Melanocyte of skin (primary cell): ENCODE data around the gene POLE2. TPM values are rescaled to one million over a fixed set of nuclear protein-coding genes. Genes with fewer than 3 reads are reported as not detected.

Source experiments
- small RNA-seq, 2 donors: library from RNA; depleted of rRNA; stranded (forward); fragments of <200 nt; gene quantifications; one replicate each; pipeline ENCODE3, GENCODE V24; 2012
- total RNA-seq, 2 donors: library from RNA; depleted of rRNA; stranded (reverse); fragments of >200 nt; gene quantifications; 2 replicates each; pipeline ENCODE4 v1.2.3, GENCODE V29; 2012

POLE2 gene
- total RNA-seq: 10 to 100 TPM in 1 of 2 donors, 1 to 10 TPM in 1; 9.3 to 28.6 TPM

GRCh38 chr14:49687942-49688700, at the start of gene POLE2:
TSS of gene POLE2 (minus strand) at chr14:49688214. CDS start at chr14:49688203, 11 bp downstream.

DNA sequence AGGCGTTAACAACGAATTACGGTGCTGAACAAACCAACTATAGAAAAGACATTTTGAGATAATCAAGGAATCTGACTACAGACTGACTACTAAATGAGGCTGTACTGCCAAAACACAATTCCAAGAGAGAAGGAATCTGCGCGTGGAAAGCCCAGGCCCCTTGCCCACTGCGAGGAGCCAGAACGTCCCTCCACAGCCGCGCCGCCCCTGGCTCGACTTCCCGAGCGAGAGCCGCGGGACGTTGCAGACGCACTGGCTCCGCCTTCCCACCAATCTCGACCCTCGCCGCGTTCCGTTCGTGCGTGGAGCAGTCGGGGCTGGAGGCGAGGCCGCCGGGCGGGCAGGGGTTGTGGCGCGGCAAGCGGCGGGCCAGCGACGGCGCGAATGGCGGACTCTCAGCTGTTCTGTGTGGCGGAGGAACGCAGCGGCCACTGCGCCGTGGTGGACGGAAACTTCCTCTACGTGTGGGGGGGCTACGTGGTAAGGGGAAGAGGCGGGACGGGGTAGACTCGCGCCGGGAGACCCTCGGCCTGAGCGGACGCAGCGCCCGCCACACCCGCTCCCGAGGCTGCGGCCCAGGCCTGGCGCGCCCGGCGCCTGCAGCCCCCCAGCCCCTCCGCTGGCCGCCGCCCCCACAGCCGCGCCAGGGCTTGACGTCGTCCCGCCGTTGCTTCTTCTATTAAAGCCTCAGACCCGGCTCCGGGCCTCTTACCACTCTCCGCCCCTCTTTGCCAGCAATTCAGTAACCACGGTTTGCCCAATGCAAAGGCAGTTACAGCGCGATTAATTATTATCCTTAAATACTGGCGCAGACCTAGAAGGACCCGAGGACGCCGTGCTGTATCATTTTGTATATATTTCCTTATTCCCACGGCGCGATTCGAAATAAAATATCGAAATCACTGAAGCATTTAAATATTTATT, 5.1 kb upstream of the POLE2 start, which contains the start of gene KLHDC1:
KLHDC1 (plus strand) TSS at position 310 of the 924 bp plus-strand sequence; CDS start at position 385, 75 bp downstream.

DNA sequence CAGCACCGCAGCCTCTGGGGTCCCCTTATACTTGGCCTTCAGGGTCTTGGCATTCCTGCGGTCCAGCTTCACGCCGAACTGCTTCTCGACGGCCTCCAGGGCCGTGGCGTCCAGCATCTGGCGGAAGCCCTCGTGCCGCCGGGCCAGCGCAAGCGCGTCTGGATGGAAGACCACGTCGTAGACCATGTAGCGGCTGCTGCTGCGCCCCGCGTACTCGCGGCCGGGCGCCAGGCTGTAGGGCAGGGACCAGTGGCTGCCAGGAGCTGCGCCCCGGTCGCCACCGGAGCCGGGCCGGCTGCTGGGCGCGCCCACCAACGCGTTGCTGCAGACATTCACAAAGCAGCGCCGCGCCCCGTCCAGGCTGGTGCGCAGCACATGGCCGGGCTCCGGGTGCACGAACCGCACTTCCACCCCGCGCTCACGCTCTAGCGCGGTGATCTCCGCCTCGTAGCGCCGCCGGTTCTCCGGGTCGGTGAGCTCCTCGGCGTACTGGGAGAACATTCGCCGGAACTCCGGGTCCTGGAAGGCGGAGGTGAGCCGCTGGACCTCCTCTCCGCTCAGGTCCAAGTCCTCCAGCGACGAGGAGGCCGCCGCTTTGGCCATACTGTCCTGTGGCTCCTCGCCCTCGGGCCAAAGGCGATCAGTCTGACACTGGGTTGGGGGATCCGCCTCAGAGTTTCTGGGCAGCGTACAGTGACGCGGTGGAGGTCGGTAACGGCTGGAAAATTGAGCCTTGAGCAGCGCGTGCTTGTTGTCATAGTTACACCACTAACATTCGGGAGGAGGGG, 53.3 kb downstream of the POLE2 start, which contains the start of gene DNAAF2:
DNAAF2 (minus strand) TSS at position 698 of the 788 bp plus-strand sequence; CDS start at position 603, 95 bp downstream.

GRCh38 chr14:49620182-49621113, 67.6 kb downstream of the POLE2 start, which contains the start of the genes MGAT2 and RPL36AL:
TSS of gene MGAT2 (plus strand) at chr14:49620799. CDS start at chr14:49621269, 470 bp downstream.
TSS of gene RPL36AL (minus strand) at chr14:49620626. CDS start at chr14:49619104, 1,522 bp downstream.

GRCh38 chr14:49598485-49599300, 89.3 kb downstream of the POLE2 start, which contains the start of gene LRR1:
TSS of gene LRR1 (plus strand) at chr14:49598940. CDS start at chr14:49599021, 81 bp downstream.

Small RNAs within 50 kb of the gene (small RNA-seq; reads per million reads assigned to genes)
- 0 reads per million in 2 donors for gene AL139099.3
- 0 reads per million in 2 donors for gene RNU6ATAC30P

Other genes with a start within 250 kb of the POLE2 start
- gene RPS29, start 101.8 kb downstream of the POLE2 start, total RNA-seq: 1,000 to 10,000 TPM; 2,035 to 2,363 TPM
- gene LRR1, start 89.3 kb downstream of the POLE2 start, total RNA-seq: 10 to 100 TPM; 21.0 to 42.0 TPM
- gene RPL36AL, start 67.6 kb downstream of the POLE2 start, total RNA-seq: 100 to 1,000 TPM; 156 to 240 TPM
- gene MGAT2, start 67.4 kb downstream of the POLE2 start, total RNA-seq: 10 to 100 TPM; 45.4 to 46.0 TPM
- 10 to 100 TPM in 1 of 2 donors, 1 to 10 TPM in 1; 7.2 to 10.3 TPM for gene DNAAF2, start 53.0 kb downstream of the POLE2 start, total RNA-seq
- gene KLHDC1, start 4.9 kb upstream of the POLE2 start, total RNA-seq: 1 to 10 TPM; 3.0 to 3.4 TPM
- gene KLHDC2, start 79.9 kb upstream of the POLE2 start, total RNA-seq: 10 to 100 TPM; 37.3 to 41.6 TPM
- 10 to 100 TPM; 54.7 to 55.9 TPM for gene NEMF, start 164.6 kb upstream of the POLE2 start, total RNA-seq
- gene ARF6, start 204.9 kb upstream of the POLE2 start, total RNA-seq: 10 to 100 TPM; 57.1 to 74.3 TPM